ENCODE measurements around the gene LRRC10.

DNA sequence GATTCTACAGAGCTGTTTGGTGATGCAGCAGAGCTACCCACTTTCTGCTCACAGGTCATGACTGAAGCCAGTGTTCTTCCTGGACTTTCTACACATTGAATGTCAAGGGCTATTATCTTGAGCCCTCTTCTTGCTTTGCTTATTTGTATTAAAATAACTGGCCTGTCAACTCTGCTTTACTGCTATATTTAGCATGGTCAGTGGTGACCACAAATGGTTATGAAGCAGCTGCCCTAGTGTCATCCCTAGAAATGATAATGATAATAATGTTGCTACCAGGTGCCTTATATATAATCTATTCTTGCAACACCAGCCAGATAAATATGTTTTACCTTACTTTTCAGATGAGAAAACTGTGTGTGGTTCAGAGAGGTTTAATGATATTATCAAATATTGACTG lies 2.6 kb upstream of the LRRC10 start:
- TF ChIP-seq EZH2 (IDR thresholded peaks at IDR 0.05; ENCODE audit: insufficient read depth, poor library complexity, severe bottlenecking) (no peak), EZH2phosphoT487 (IDR thresholded peaks at IDR 0.05; ENCODE audit: insufficient read depth, low read depth) (no peak)
